RKO (cell line): ENCODE results near the gene HACD2.
"Not testable (repeated sequence)": the region's sequence is repeated elsewhere in the genome, so short reads cannot be mapped to it uniquely, and the experiment has no call there.

ENCODE experiments used
- DNase-seq: peaks from one replicate; pipeline ENCODE4 v3.0.0-alpha.2; 2016; ENCODE audit warnings: low spot score

The HACD2 gene

DNA sequence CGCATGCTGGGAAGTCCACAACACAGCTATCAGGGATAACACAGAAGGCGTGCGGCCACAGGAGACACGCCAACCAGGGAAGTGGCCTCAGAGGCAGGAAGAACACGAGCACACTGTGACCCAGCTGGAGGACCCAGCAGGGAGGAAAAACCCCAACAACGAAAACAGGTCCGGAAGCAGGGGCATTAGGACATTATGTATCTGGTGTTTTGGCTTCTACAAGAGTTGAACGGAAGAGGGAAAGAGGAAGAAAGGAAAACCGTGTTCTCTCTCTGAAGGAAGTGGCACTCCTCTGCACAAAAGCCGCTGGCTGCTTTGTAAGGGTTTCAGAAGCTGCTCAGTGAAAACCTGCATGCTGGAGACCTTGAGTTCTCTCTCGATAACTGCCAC lies 61.8 kb downstream of the HACD2 start:
- DNase-seq: no peak

DNA sequence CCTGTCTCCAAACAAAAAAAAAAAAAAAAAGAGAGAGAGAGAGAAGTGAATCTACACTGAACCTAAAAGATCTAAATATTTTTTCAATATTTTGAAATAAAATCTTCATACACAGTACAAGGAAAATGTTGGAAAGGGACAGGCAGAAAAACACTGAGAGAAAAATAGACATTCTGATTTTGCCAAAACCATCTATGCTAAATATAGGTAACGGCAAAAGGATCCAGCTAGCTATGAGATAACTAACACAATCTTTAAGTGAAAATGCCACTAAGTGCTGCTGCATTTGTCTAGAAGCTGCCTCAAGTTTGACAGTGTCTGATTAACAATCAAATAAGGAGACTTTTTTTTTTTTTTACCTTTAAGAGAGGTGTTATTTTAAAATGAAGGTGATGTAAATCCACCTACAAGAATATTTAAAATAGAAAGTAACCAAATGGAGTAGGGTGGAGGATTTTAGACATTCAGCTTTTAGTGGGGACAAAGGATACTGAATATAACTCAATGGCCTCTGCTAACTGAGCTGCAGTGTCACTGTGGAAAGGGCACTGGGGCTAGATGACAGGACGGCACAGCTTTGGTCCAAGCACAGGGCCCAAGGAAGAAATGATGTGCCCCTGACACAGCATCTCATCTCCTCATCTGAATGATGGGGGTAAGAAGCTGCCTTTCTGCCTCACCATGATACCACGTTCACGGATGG lies 62.4 kb downstream of the HACD2 start:
- no peak for DNase-seq

DNA sequence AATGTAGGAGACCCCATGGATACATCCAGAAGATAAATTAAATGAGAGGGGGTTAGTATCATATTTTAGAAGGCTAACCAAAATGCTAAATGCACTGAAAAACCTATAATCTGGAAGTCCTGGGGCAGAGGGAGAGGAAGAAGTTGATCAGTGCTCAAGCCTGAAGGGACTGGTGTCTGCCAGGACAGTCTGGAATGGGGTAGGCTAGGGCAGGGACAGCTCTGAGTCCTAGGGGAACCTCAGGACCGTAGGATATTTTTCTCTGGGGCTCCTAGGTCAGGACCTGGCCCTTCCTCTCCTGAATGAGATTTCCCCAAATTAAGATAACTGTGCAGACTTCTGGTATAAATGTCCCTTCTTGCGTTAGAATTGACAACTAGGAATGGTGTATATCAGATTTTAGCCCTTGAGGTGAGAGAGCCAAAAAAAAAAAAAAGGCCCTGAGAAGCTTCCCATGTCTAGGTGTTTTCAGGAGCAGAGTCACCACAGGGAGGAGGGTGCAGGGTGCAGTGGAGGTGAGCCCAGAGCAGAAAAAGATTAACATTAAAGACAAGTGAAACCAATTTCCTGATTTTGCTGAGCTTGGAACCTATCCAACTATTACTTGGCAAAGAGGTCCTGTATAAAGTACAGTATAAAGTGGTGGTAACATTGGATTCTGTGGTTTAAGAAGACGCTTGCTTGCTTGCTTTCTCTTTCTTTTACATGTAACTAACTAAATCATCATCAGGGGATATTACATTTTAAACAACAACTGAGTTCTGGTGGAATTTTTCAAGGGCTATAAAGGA lies 63.5 kb downstream of the HACD2 start:
- no peak for DNase-seq

DNA sequence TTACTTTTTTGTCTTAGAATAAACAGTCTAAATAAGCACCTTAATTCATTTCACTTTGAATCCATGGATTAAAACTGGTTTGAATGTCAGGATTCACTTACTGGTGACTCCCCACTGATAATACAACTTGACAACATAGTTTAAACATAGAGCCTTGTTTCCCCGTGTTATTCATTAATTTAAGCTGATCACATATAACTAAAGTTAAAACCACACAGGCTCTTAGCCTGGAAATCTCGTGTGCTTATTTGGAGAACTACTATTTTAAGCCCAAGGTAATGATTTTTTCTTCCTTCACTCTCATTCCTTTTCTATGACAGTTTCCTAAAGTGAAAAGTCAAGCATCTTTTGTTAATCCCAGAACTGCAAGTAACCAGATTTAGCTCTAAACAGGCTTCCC lies 64.2 kb downstream of the HACD2 start:
- DNase-seq: no peak

DNA sequence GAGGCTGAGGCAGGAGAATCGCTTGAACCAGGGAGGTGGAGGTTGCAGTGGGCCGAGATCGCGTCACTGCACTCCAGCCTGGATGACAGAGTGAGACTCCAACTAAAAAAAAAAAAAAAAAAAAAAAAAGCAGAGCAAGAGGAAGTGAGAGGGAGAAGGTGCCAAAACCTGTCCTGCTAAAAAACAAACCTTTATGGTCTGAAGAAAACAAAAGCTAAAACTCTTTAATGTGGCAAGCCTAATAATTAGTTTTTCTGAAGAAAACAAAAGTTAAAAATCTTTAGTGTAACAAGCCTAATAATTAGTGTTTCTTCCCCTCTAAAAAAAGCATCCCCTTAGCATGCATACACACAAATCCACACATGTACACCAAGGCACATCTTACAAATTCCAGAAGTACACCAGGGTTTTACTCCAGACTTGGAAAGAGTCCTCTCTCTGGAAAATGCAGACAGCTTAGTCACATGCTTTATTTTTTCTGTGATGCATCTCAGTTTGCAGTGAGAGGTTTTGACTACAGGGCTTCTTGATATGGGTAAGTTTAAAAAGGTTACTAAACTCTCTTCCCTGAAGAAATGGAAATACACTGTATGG lies 65.9 kb downstream of the HACD2 start:
- DNase-seq: no peak

DNA sequence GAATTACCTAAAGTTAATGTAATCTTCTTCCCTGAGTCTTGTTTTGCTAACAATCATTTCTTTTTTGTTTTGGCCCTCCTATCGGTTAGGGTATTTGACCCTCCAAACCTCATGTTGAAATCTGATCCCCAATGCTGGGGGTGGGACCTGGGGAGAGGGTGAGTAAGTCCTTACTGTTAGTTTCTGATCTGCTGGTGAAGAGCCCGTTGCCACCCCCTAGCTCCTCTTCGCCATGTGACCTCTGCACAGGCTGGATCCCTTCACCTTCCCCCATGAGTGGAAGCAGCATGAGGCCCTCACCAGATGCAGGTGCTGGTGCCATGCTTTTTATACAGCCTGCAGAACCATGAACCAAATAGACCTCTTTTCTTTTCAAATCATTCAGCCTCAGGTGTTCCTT lies 73.1 kb downstream of the HACD2 start:
- no peak for DNase-seq

DNA sequence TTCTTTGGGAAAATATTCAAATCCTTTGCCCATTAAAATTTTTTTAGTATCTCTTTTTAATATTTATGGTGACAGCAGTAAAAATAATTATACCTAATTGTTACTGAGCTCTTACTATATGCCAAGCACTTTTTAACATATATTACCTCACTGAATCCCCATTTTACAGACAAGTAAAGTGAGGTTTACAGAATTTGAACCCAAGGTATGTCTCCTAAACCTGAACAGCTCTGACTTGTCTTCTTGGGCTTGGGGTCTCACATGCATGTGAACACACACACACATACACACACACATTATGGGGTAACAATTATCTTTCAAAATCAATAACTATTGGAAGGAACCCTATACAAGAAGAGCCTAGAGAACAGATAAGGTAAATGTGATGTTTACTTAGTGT lies 73.8 kb downstream of the HACD2 start:
- no peak for DNase-seq

DNA sequence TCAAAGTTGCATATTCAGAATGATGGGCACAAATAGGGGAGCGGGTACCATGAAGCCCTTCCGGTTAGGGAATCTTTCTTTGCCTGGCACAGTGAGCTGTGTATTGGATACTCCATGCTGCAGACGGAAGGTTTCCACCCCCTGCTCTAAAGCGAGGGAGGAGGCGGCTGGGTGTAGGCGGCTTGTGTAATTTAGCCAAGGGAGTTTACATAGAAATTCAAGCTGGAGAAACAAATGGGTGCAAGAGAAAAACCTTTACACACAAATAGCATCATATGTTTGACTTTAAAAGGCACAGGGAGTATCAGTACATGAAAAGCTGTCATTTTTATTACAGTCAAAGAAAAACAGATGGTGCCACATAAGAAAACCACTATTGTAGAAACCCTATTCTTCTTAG lies 76.7 kb downstream of the HACD2 start:
- DNase-seq: no peak

DNA sequence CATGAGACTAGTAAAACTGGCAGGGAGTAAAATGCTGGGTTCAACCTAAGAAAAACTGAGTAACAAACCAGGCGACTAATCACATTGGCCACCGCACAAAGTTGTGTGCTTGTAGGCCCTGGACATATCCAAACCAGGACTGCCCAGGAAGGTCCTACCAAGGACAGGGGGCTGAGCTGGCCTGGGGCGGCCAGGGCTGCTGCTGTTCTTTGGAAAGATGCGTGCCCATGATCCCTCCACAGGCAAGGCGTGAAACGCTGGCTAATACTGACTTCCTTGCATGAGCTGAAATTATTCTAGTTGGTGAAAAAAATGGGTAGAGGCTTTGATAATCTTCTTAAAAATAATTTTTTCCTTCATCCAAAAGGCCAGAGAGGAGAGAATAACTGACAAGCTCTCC lies 79.0 kb downstream of the HACD2 start:
- no peak for DNase-seq

DNA sequence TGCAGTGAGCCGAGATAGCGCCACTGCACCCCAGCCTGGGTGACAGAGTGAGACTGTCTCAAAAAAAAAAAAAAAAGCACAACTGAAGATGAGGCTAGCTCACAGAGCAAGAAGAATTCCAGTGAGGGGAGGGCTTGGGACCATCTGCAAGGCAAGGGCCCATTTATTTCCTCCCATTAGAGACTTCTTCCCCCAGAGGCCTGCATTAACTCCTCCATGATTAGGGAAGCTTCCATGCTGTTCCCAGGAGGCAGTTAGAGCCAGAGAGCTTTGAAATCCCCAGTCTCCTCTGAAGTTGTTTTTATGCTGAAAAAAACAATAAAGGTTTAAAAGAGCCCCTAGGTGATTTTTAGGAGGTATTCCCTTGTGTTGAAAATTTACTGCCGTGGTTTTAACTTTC lies 81.7 kb downstream of the HACD2 start:
- no peak for DNase-seq

DNA sequence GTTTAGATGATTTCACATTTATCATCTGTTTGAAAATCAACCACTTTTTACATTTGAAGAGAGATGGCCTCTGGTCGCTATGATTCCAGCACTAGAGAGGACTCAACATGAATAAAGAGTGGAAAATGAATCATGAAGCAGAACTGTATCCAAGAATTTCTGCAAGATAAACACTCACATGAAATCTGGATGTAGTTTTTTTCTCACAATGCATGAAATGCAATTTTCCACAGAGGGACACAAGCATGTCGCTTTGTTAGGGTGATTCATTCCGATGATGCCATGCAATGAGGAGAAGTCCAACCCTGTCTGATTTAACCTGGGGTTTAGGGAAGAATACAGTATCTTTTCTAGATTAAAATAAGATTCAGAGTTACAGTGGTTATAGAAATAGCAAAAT lies 85.5 kb downstream of the HACD2 start:
- DNase-seq: no peak

DNA sequence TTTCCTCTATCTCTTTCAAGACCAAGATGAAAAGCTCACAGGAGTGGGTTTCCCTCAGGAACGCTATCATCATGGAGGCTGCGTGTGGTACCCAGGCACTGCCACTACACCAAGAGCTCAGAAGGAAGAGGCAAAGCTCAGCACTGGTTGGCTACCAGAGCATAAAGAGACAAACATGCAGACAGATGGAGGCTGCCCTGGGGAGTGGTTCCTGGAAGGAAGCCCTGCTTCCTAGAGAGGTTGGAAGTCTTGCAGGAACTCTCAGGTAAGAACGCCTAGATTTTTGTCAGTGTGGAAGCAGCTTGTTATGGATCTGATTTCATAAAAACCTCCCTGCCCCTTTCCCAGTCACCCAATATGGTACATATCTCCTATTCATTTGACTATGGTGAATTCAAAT lies 86.1 kb downstream of the HACD2 start:
- no peak for DNase-seq

DNA sequence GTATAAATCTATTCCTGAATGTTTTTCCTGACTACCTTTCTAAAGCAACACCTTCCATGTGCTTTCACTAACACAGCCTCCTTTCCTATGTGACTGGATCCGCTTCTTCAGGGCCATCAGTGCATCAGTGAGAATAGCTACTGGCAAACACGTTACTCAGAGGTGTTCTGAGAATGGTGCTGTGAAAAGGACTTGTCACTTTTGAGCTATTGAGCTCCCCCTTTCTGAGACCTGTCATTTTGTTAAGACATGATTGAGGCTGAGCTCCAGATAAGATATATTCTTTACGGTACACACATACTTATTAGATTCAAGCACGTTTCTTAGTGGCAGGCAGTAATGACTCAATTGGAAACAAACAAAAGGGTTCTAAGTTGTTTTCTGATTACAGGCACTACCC lies 90.9 kb downstream of the HACD2 start:
- no peak for DNase-seq

DNA sequence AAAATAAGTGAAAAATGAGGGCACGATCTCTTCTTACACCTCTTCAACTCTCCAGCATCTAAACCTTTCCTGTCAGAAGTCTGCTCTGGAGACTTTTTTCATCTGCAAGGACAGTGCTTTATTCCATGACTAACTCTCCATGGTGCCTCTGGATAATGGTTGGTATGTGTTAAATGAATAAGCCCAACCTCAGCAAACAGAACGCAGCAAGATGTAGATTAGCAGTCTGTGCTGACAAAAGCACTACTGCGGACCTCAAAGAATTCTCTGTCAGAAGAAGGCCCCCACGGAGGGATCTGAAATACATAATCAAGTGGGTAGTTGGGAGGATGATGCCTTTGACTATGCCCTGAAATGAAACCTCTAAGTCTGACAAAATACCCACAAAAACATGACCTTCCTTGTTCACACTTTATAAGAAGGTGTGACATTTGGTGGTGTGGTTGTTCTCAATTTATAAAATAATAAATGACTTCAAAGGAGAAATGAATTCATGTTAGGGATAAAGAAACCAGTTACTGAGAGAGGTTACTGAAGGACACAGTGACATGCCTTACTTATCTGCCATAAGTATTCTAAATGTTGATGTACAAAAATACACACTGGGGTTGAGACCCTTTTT lies 92.8 kb downstream of the HACD2 start:
- DNase-seq: no peak

DNA sequence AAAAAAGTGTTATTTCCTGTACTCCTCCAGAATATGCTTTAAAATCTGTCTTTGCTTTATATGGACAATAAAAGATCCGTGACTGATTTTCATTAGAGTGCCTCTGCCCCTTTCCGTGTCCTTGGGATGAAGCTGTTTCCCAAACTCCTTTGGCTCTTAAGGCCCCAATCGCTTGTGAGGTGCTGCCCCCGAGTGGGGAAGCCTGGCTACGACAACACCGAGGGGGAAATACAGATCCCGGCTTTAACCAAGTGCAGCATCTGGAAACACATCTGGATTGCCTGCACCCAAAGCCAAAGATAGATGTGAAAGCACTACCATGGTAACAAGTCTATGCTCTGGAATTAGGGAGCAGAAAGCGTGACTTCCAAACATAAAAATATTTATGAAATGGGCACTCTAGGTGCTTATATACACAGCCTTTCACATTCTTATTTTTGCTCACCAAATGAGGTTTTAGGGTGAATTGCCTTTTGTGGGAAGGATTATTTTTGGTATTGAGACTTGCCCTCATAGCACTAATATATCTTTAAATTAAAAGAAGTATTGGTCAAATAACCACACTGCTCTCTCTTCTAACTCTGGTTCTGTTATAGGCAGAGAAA lies 95.4 kb downstream of the HACD2 start:
- DNase-seq: peak; percentile 55

DNA sequence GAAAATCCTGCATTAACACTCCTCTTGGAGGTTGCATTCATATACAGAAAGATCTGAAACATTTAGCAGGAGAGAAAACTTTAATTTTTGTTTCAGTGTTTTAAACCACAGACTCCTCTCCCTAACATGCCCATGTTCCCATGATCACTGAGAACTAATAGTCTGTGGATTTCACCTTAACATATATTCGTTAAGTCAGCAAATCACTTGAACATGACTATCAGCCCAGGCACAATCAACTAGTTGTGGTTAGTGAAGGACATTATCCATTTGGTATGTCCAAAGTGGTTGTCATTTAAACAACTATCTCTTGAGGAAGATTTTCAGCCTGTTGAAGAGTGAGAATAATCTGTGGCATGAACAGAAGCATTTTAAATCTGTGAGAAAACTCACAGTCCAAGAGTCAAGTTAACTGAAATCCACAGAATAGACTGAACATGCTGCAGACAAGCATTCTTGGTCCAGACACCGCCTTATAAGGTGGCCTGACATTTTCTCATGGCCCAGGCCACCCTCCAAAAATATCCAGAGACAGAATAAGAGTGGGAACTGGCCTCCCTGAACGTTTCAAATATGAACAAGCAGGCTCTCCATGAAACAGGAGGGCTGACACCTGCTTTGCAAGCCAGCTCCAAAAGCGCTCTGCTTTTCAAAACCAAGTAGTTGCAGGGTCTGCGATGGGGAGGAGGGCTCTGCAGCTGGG lies 96.1 kb downstream of the HACD2 start:
- DNase-seq: no peak

DNA sequence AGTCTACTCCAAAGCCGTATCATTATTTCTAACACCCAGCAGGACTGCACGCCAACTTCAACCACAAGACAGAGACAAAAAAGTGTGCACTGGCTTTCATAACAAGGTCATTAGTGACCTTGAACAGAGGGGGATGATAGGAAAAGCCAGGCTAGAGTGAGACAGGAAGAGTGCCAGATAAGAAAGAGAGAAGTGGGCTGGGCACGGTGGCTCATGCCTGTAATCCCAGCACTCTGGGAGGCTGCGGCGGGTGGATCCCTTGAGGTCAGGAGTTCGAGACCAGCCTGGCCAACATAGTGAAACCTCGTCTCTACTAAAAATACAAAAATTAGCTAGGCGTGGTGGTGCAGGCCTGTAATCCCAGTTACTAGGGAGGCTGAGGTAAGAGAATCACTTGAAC lies 97.8 kb downstream of the HACD2 start:
- DNase-seq: not testable (repeated sequence)

DNA sequence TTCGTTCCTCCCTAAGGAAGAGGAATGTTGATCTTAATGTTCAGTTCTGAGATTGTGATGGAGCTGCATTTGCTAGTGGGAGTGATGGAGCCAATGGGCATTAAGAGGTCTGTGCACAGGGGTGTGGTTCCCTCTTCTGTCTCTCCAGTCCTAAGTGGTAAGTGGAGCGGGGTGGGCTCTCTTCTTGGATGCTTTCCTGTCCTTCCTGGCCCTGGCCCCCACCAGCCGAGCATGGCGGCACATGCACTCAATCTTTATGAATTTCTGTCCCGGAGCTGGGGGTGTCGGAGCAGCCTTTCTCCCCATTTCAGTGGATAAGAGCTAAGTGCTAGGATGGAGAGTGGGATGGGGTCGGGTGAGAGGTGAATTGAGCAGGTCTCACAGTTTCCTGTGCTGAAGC lies 98.4 kb downstream of the HACD2 start:
- no peak for DNase-seq

DNA sequence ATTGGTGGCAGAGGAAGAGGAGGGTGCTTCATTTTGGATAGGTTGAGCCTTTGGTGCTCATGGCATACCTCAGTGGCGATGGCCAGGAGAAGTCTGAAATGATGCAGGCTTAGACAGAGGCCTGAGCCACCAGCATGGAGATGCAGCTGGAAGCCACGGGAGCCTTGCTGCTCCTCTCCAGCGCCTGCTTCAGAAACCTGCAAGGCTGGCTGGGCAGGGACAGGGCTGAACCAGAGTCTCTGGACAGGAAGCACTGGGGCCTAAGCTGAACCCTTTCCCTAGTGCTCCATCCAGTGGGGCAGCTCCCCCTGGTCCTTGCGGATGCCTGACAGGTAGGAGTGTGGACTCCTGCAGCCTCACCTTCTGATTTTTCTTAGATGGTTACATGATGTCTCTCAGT lies 99.3 kb downstream of the HACD2 start:
- DNase-seq: no peak

DNA sequence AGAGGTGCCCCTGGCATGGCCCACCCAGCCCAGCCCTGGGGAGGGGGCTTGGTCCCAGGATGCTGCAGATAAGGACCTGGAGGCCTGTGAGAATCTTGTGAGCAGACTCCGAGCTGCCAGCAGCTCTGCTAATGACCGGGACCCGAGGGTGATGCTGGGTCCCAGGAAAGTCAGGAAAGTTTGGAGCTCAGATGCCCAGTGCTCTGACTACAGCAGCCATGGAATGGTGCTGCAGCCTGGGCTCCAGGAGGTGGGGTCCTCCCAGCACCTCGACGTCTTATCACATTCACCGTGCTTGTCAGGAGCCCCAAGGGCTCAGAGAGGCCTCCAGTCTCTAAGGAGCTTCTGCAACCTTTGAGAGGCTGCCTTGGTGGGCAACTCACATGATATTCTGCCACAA lies 101.7 kb downstream of the HACD2 start:
- no peak for DNase-seq

DNA sequence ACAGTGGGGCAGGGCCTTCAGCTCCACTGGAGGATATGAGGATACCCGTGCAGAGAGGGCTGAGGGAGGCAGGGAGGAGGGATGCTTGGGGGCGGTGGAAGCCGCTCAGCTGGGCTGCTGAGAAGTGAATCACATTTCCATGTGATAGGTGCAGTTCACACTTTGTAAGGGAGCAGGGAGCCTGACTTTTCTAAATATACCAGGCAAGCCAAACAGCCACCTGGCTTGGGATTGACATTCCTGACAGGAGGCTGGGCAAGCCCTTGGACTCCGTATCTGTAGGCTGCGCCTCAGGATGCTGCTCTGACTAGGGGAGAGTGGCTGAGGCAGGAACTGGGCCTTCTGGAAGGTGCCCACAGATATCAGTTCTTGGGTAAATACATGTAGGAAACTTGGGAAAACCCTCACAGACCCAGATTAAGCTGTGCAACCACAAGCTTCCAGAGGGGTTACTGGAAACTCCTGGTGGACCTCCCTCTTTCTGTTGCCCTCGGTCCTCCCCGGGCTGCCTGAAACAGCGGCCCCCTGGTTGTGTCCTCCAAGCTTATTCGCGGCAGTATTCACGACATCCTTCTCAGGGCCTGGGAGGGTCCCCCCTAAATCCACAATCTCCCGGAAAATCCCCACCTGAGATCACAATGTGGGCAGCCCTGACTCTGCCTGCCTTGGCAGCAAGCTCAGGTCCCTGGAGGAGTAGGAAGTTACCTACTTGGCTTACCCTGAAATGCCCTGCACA lies 103.0 kb downstream of the HACD2 start:
- DNase-seq: no peak
